Ovary (tissue), 9 donors: ENCODE data around the gene HNRNPC. TPM values are rescaled to one million over a fixed set of nuclear protein-coding genes. Genes with fewer than 3 reads are reported as not detected.
"Not testable (repeated sequence)": the region's sequence is repeated elsewhere in the genome, so short reads cannot be mapped to it uniquely, and the experiment has no call there.

Source experiments
- DNase-seq, 5 donors: peaks; one replicate each; pipeline ENCODE4 v3.0.0-alpha.2; 2019 to 2020
- H3K27ac ChIP-seq, 2 donors: fragments of 200-600 bp; one replicate each; pipeline versions ENCODE4 v1.5.1 to v1.8.0; 2019 to 2022
- H3K27me3 ChIP-seq: fragments of 200-600 bp; one replicate; pipeline ENCODE4 v1.8.0; 2022
- H3K36me3 ChIP-seq: fragments of 200-600 bp; sonication (generic); one replicate; pipeline ENCODE4 v1.5.1; 2019
- H3K4me1 ChIP-seq: one replicate; pipeline ENCODE4 v1.8.1; 2013; ENCODE audit warnings: mild to moderate bottlenecking, moderate library complexity; ENCODE audit not compliant: insufficient read depth
- H3K4me3 ChIP-seq: fragments of 200-600 bp; sonication (generic); one replicate; pipeline ENCODE4 v1.5.1; 2017
- H3K9me3 ChIP-seq, 2 donors: fragments of 200-600 bp in 1 of 2; sonication (generic) in 1 of 2; one replicate each; pipeline versions ENCODE4 v1.5.1 to v1.8.1; 2013 to 2019; ENCODE audit warnings: mild to moderate bottlenecking in 1 of 2, moderate library complexity in 1 of 2
- CTCF ChIP-seq, 3 donors: fragments of 450-650 bp in 2 of 3; fragments of 200-600 bp in 1 of 3; IDR thresholded peaks; one replicate each; pipeline versions ENCODE4 v1.5.1 to v1.8.0; 2016 to 2022; ENCODE audit warnings: antibody characterized with exemption in 3 of 3, mild to moderate bottlenecking in 1 of 3
- EP300 ChIP-seq: sonication (generic); formaldehyde crosslinking; IDR thresholded peaks from one replicate; pipeline ENCODE4 v1.6.1; 2017; ENCODE audit warnings: antibody characterized with exemption
- POLR2A ChIP-seq: fragments of 450-650 bp; IDR thresholded peaks from one replicate; pipeline ENCODE4 v1.6.1; 2017; ENCODE audit warnings: antibody characterized with exemption, mild to moderate bottlenecking, moderate library complexity
- WGBS, 3 donors: extraction: QIAGEN DNeasy Blood & Tissue Kit in 1 of 3; methylation state at CpG; one replicate each; pipeline versions ENCODE4 v1.1.5 to v1.1.7; 2013 to 2017; 5-methylcytosine and 5-hydroxymethylcytosine counted together
- intact Hi-C, 4 donors: fragments of 100-400 bp; cut with DNase I; formaldehyde crosslinking; loops; one replicate each; pipeline versions ENCODE4 v1.11.0 to v1.15.1; 2022 to 2023
- polyA plus RNA-seq, 2 donors: library from polyadenylated mRNA; stranded (reverse); fragments of 200-250 nt in 1 of 2; fragments of 350-450 nt in 1 of 2; fragmentation: Illumina TruSeq in 1 of 2; extraction: RNeasy Lipid Tissue Mini Kit (QIAGEN cat#74804) in 1 of 2; gene quantifications; one replicate each; pipeline ENCODE4 v1.2.3, GENCODE V29; 2013 to 2014
- total RNA-seq, 7 donors: library from RNA; depleted of rRNA in 2 of 7; stranded (reverse); fragments of >200 nt in 2 of 7; fragmentation: NEBNext Ultra II Directional in 3 of 7; extraction: Animal tissue kit (Norgen Biotek cat#: 25700) in 3 of 7; gene quantifications; one replicate each; pipeline versions ENCODE4 v1.1.0 to v1.2.4, GENCODE V29; 2016 to 2023
- donor health status: DM: no; HTN: no; CAD: no; lungs with moderate emphysema.
- donor health status: DM: no; HTN: no; CAD: no.
- donor health status: Bipolar disorder and iron deficiency.
- donor health status: DM: yes; HTN: yes; CAD: no.
- donor health status: DM: no; HTN: no; CAD: no.
- donor health status: DM: yes; HTN: yes; CAD: no.

HNRNPC gene
- total and polyA plus RNA-seq, 9 donors, result 427 to 913 (median 526) TPM

GRCh38 chr14:21278632-21279031, 9.4 kb upstream of the HNRNPC start:
- intact Hi-C loops, result no loop called here
- Histone ChIP-seq H3K4me3 (no peak overlapping the region), H3K27me3 (no peaks in the 10 kb centered on the region), H3K27ac (no peak overlapping the region), H3K9me3 (no peaks in the 10 kb centered on the region), H3K4me1 (no peaks in the 10 kb centered on the region), H3K36me3 (no peaks in the 10 kb centered on the region)
- 80 to 87% (median 83%) methylated on average over 4 of the region's 4 CpGs for WGBS, 3 donors
- no peak for DNase-seq
- TF ChIP-seq CTCF (IDR thresholded peaks at IDR 0.05) (no peak), EP300 (no peak), POLR2A (no peak)

GRCh38 chr14:21275261-21275858, 6.1 kb upstream of the HNRNPC start:
- no peaks in the 10 kb centered on the region for H3K4me1 ChIP-seq
- H3K27me3 ChIP-seq, result no peaks in the 10 kb centered on the region
- H3K27ac ChIP-seq, result no peak overlapping the region
- TF ChIP-seq EP300, result no peak
- TF ChIP-seq CTCF (IDR thresholded peaks at IDR 0.05), result no peak
- TF ChIP-seq POLR2A, result no peak
- H3K4me3 ChIP-seq, result no peak overlapping the region
- no peaks in the 10 kb centered on the region for H3K9me3 ChIP-seq
- no peak for DNase-seq
- intact Hi-C loops, result no loop called here
- WGBS, 3 donors, result 80 to 91% (median 89%) methylated on average over 9 of the region's 9 CpGs
- no peaks in the 10 kb centered on the region for H3K36me3 ChIP-seq

GRCh38 chr14:21272661-21273060, 3.4 kb upstream of the HNRNPC start:
- H3K27ac ChIP-seq, H3K4me3 ChIP-seq, intact Hi-C loops, H3K4me1 ChIP-seq, H3K27me3 ChIP-seq, H3K36me3 ChIP-seq, DNase-seq, H3K9me3 ChIP-seq: not testable (repeated sequence)
- 88 to 92% (median 90%) methylated on average over 17 of the region's 17 CpGs for WGBS, 3 donors

- 0% methylated on average over 24 of the region's 24 CpGs for WGBS, 3 donors
- peaks cover 7% of the 10 kb centered on the region for H3K4me1 ChIP-seq
- DNase-seq, result peak in 2 of 5 donors; percentile 20 to 32
- peak overlapping the region; percentile 91 to 93 for H3K27ac ChIP-seq
- intact Hi-C loops, result loop anchor here in 2 of 4 donors (10.0 kb wide), 2 partner anchors 54 to 164 kb away; partner anchors contain the start of gene TMEM253 (in 1 of the 2)
- no peaks in the 10 kb centered on the region for H3K27me3 ChIP-seq
- H3K4me3 ChIP-seq, result peak overlapping the region; percentile 90
- no peaks in the 10 kb centered on the region for H3K36me3 ChIP-seq
- H3K9me3 ChIP-seq, result no peaks in the 10 kb centered on the region
- TF ChIP-seq POLR2A, result no peak
- no peak for TF ChIP-seq CTCF (IDR thresholded peaks at IDR 0.05)
- TF ChIP-seq EP300, result no peak
These were observed 508 bp downstream of the HNRNPC start for GRCh38 chr14:21268617-21269251.
